GM12891 (cell line): Measurements from ENCODE around the gene USP9X.
"Not testable (repeated sequence)": the region's sequence is repeated elsewhere in the genome, so short reads cannot be mapped to it uniquely, and the experiment has no call there.

Source experiments
- POLR2A ChIP-seq: IDR thresholded peaks from 2 replicates; pipeline ENCODE4 v1.6.1; 2011; ENCODE audit warnings: low read depth, low read length, control low read depth
- POLR2AphosphoS5 ChIP-seq: IDR thresholded peaks from 2 replicates; pipeline ENCODE4 v1.6.1; 2011; ENCODE audit warnings: low read depth, low read length, control low read depth
- SPI1 ChIP-seq: IDR thresholded peaks from 2 replicates; pipeline ENCODE4 v1.6.1; 2011; ENCODE audit warnings: low read depth, low read length, control low read depth
- TAF1 ChIP-seq: IDR thresholded peaks from 2 replicates; pipeline ENCODE4 v1.6.1; 2011; ENCODE audit warnings: low read depth, low read length, control low read depth

- not testable (repeated sequence) for TF ChIP-seq TAF1, POLR2A, POLR2AphosphoS5, SPI1
Measured at GRCh38 chrX:41106257-41106656, 21.0 kb downstream of the USP9X start.
